ENCODE measurements around the gene SCNN1B.

SCNN1B gene

DNA sequence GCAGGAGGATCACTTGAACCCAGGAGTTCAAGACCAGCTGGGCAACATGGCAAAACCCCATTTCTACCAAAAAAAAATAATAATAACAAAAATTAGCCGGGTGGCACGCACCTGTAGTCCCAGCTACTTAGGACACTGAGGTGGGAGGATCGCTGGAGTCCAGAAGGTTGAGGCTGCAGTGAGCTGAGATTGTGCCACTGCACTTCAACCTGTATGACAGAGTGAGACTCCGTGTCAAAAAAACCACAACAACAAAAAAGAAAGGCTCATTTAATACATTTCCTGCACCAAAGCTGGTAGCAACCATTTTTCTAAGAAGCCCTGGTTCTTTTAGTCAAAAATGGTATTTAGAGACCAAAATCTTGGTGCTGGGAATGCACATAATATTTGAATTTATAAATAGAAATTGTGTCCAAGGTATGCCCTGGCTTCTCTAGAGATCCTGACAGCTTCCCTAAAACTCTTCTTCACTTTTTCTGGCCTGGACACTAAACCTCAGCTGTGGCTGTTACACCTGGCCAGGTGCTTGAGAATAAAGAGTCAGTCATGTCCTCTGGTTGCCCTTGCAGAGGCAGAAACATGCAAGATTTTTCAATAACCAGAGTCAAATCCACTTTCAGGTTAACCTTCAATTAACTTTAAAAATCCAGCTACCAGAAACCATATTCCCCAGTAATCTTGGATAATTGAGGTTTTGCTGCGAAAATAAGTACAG lies 35.9 kb downstream of the SCNN1B start:
- Histone ChIP-seq H3K14ac (ENCODE audit: low read length) (no peak overlapping the region), H3K4ac (ENCODE audit: low read depth, low read length) (no peak overlapping the region), H2BK120ac (ENCODE audit: insufficient read depth, low read length, poor library complexity) (no peak overlapping the region), H2AFZ (ENCODE audit: insufficient read depth, low read length, poor library complexity) (no peak overlapping the region), H3K9me3 (ENCODE audit: insufficient read depth, low read depth, low read length) (peaks cover 2% of the 10 kb centered on the region), H3K27ac (ENCODE audit: low read depth, low read length) (no peak overlapping the region), H3K23ac (ENCODE audit: low read length) (no peak overlapping the region), H2BK5ac (ENCODE audit: low read depth, low read length, poor library complexity) (no peak overlapping the region), H3K79me2 (ENCODE audit: control insufficient read depth, insufficient read depth, low read length, poor library complexity) (no peaks in the 10 kb centered on the region), H3K18ac (ENCODE audit: low read length) (no peak overlapping the region), H3K36me3 (ENCODE audit: control insufficient read depth in 1 of 2, insufficient read depth in 2 of 2, low read length in 2 of 2) (no peaks in the 10 kb centered on the region), H4K12ac (ENCODE audit: low read depth, low read length) (no peak overlapping the region), H3K79me1 (ENCODE audit: low read length) (no peaks in the 10 kb centered on the region), H2BK12ac (ENCODE audit: low read length) (no peak overlapping the region), H4K8ac (ENCODE audit: low read depth, low read length) (no peak overlapping the region), H3K4me1 (ENCODE audit: control insufficient read depth in 1 of 2, insufficient read depth in 2 of 2, low read length in 2 of 2) (no peaks in the 10 kb centered on the region), H3K27me3 (ENCODE audit: insufficient read depth, low read length) (no peaks in the 10 kb centered on the region), H3K9ac (ENCODE audit: low read length) (no peak overlapping the region), H3K4me2 (ENCODE audit: low read length) (no peak overlapping the region), H2AK5ac (ENCODE audit: low read length) (no peak overlapping the region), H4K91ac (ENCODE audit: low read depth, low read length) (no peak overlapping the region), H3K4me3 (ENCODE audit: low read depth, low read length) (no peak overlapping the region)
- DNase-seq: no peak
- no CpG with 5 or more reads among the region's 5 CpGs for WGBS (ENCODE audit: extremely low coverage, insufficient coverage, insufficient read length)

GRCh38 chr16:23339787-23340186 lies 37.7 kb downstream of the SCNN1B start:
- Histone ChIP-seq H3K27ac (ENCODE audit: low read depth, low read length) (no peak overlapping the region), H3K9me3 (ENCODE audit: insufficient read depth, low read depth, low read length) (no peaks in the 10 kb centered on the region), H3K9ac (ENCODE audit: low read length) (no peak overlapping the region), H3K4me1 (ENCODE audit: control insufficient read depth in 1 of 2, insufficient read depth in 2 of 2, low read length in 2 of 2) (no peaks in the 10 kb centered on the region), H2BK12ac (ENCODE audit: low read length) (no peak overlapping the region), H3K79me2 (ENCODE audit: control insufficient read depth, insufficient read depth, low read length, poor library complexity) (no peaks in the 10 kb centered on the region), H3K36me3 (ENCODE audit: control insufficient read depth in 1 of 2, insufficient read depth in 2 of 2, low read length in 2 of 2) (no peaks in the 10 kb centered on the region), H4K8ac (ENCODE audit: low read depth, low read length) (no peak overlapping the region), H3K18ac (ENCODE audit: low read length) (no peak overlapping the region), H2BK5ac (ENCODE audit: low read depth, low read length, poor library complexity) (no peak overlapping the region), H2BK120ac (ENCODE audit: insufficient read depth, low read length, poor library complexity) (no peak overlapping the region), H3K79me1 (ENCODE audit: low read length) (no peaks in the 10 kb centered on the region), H4K12ac (ENCODE audit: low read depth, low read length) (no peak overlapping the region), H3K4me2 (ENCODE audit: low read length) (no peak overlapping the region), H3K4ac (ENCODE audit: low read depth, low read length) (no peak overlapping the region), H2AFZ (ENCODE audit: insufficient read depth, low read length, poor library complexity) (no peak overlapping the region), H3K27me3 (ENCODE audit: insufficient read depth, low read length) (no peaks in the 10 kb centered on the region), H3K4me3 (ENCODE audit: low read depth, low read length) (no peak overlapping the region), H2AK5ac (ENCODE audit: low read length) (no peak overlapping the region), H3K23ac (ENCODE audit: low read length) (no peak overlapping the region), H3K14ac (ENCODE audit: low read length) (no peak overlapping the region), H4K91ac (ENCODE audit: low read depth, low read length) (no peak overlapping the region)
- WGBS (ENCODE audit: extremely low coverage, insufficient coverage, insufficient read length): no CpG with 5 or more reads among the region's 3 CpGs
- DNase-seq: peak; percentile 45 to 80

DNA sequence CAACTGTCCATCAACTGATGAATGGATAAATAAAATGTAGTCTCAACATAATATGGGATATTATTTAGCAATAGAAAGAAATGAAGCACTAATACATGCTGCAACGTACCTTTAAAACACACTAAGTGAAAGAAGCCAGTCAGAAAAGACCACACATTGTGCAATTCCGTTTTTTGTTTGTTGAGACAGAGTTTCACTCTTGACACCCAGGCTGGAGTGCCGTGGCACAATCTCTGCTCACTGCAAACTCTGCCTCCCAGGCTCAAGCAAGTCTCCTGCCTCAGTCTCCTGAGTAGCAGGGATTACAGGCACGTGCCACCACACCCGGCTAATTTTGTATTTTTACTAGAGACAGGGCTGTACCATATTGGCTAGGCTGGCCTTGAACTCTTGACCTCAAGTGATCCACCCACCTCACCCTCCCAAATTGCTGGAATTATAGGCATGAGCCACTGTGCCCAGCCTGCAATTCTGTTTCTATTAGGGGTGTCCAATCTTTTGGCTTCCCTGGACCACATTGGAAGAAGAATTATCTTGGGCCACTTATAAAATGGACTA lies 40.1 kb downstream of the SCNN1B start:
- Histone ChIP-seq H2AK5ac (ENCODE audit: low read length) (no peak overlapping the region), H3K27me3 (ENCODE audit: insufficient read depth, low read length) (no peaks in the 10 kb centered on the region), H3K4me2 (ENCODE audit: low read length) (no peak overlapping the region), H3K4ac (ENCODE audit: low read depth, low read length) (no peak overlapping the region), H2BK120ac (ENCODE audit: insufficient read depth, low read length, poor library complexity) (no peak overlapping the region), H3K4me3 (ENCODE audit: low read depth, low read length) (no peak overlapping the region), H3K23ac (ENCODE audit: low read length) (no peak overlapping the region), H4K12ac (ENCODE audit: low read depth, low read length) (no peak overlapping the region), H2BK5ac (ENCODE audit: low read depth, low read length, poor library complexity) (no peak overlapping the region), H3K14ac (ENCODE audit: low read length) (no peak overlapping the region), H4K91ac (ENCODE audit: low read depth, low read length) (no peak overlapping the region), H3K18ac (ENCODE audit: low read length) (no peak overlapping the region), H3K9ac (ENCODE audit: low read length) (no peak overlapping the region), H4K8ac (ENCODE audit: low read depth, low read length) (no peak overlapping the region), H3K36me3 (ENCODE audit: control insufficient read depth in 1 of 2, insufficient read depth in 2 of 2, low read length in 2 of 2) (no peaks in the 10 kb centered on the region), H3K4me1 (ENCODE audit: control insufficient read depth in 1 of 2, insufficient read depth in 2 of 2, low read length in 2 of 2) (no peaks in the 10 kb centered on the region), H3K79me2 (ENCODE audit: control insufficient read depth, insufficient read depth, low read length, poor library complexity) (no peaks in the 10 kb centered on the region), H2BK12ac (ENCODE audit: low read length) (no peak overlapping the region), H3K79me1 (ENCODE audit: low read length) (no peaks in the 10 kb centered on the region), H2AFZ (ENCODE audit: insufficient read depth, low read length, poor library complexity) (no peak overlapping the region), H3K27ac (ENCODE audit: low read depth, low read length) (no peak overlapping the region), H3K9me3 (ENCODE audit: insufficient read depth, low read depth, low read length) (peaks cover 1% of the 10 kb centered on the region)
- DNase-seq: no peak
- WGBS (ENCODE audit: extremely low coverage, insufficient coverage, insufficient read length): no CpG with 5 or more reads among the region's 5 CpGs

GRCh38 chr16:23343643-23344612 lies 41.8 kb downstream of the SCNN1B start:
- Histone ChIP-seq H4K8ac (ENCODE audit: low read depth, low read length) (no peak overlapping the region), H3K79me2 (ENCODE audit: control insufficient read depth, insufficient read depth, low read length, poor library complexity) (no peaks in the 10 kb centered on the region), H3K4me3 (ENCODE audit: low read depth, low read length) (no peak overlapping the region), H3K27me3 (ENCODE audit: insufficient read depth, low read length) (no peaks in the 10 kb centered on the region), H2AK5ac (ENCODE audit: low read length) (no peak overlapping the region), H3K14ac (ENCODE audit: low read length) (no peak overlapping the region), H4K91ac (ENCODE audit: low read depth, low read length) (no peak overlapping the region), H3K36me3 (ENCODE audit: control insufficient read depth in 1 of 2, insufficient read depth in 2 of 2, low read length in 2 of 2) (no peaks in the 10 kb centered on the region), H2AFZ (ENCODE audit: insufficient read depth, low read length, poor library complexity) (no peak overlapping the region), H4K12ac (ENCODE audit: low read depth, low read length) (no peak overlapping the region), H3K79me1 (ENCODE audit: low read length) (no peaks in the 10 kb centered on the region), H3K27ac (ENCODE audit: low read depth, low read length) (no peak overlapping the region), H3K18ac (ENCODE audit: low read length) (no peak overlapping the region), H3K4ac (ENCODE audit: low read depth, low read length) (no peak overlapping the region), H2BK5ac (ENCODE audit: low read depth, low read length, poor library complexity) (no peak overlapping the region), H2BK12ac (ENCODE audit: low read length) (no peak overlapping the region), H3K9me3 (ENCODE audit: insufficient read depth, low read depth, low read length) (peaks cover 1% of the 10 kb centered on the region), H3K4me2 (ENCODE audit: low read length) (no peak overlapping the region), H3K4me1 (ENCODE audit: control insufficient read depth in 1 of 2, insufficient read depth in 2 of 2, low read length in 2 of 2) (no peaks in the 10 kb centered on the region), H3K9ac (ENCODE audit: low read length) (no peak overlapping the region), H3K23ac (ENCODE audit: low read length) (no peak overlapping the region), H2BK120ac (ENCODE audit: insufficient read depth, low read length, poor library complexity) (no peak overlapping the region)
- DNase-seq: no peak
- no CpG with 5 or more reads among the region's 5 CpGs for WGBS (ENCODE audit: extremely low coverage, insufficient coverage, insufficient read length)
